A673 (cell line): ENCODE data around the gene NHEJ1.

Experiments
- CTCF ChIP-seq: fragments of 300-800, 200-600 bp; sonication (generic); conservative IDR thresholded peaks from 2 replicates; pipeline ENCODE4 v1.5.1; 2017; ENCODE audit warnings: low read depth, mild to moderate bottlenecking, antibody characterized with exemption, low read length, moderate library complexity, mixed read lengths
- EZH2 ChIP-seq: fragments of 200-600 bp; sonication (generic); IDR thresholded peaks from 2 replicates; pipeline ENCODE4 v1.6.1; 2017; ENCODE audit warnings: borderline replicate concordance, low read depth, mild to moderate bottlenecking, mixed read lengths, antibody characterized with exemption, low read length; ENCODE audit not compliant: poor library complexity, severe bottlenecking

GRCh38 chr2:219058541-219059374 is 101.9 kb downstream of the NHEJ1 start:
- TF ChIP-seq CTCF (no peak), EZH2 (no peak)
